Vagina (tissue), 2 donors: ENCODE measurements around the gene ZFHX3.

Experiments used
- CTCF ChIP-seq, 3 experiments: fragments of 450-650 bp in 2 of 3; fragments of 200-600 bp in 1 of 3; sonication (generic) in 1 of 3; IDR thresholded peaks; one replicate each; pipeline ENCODE4 v1.5.1; 2017 to 2019; ENCODE audit warnings: antibody characterized with exemption in 3 of 3, mild to moderate bottlenecking in 2 of 3, moderate library complexity in 2 of 3
- POLR2A ChIP-seq, 2 donors: fragments of 450-650 bp; IDR thresholded peaks; one replicate each; pipeline ENCODE4 v1.6.1; 2017; ENCODE audit warnings: antibody characterized with exemption in 2 of 2, mild to moderate bottlenecking in 2 of 2, moderate library complexity in 2 of 2
- POLR2AphosphoS5 ChIP-seq, 2 donors: sonication (generic); formaldehyde crosslinking; IDR thresholded peaks; one replicate each; pipeline ENCODE4 v1.9.0; 2017; ENCODE audit warnings: antibody characterized with exemption in 2 of 2, mild to moderate bottlenecking in 2 of 2, low read depth in 1 of 2; ENCODE audit not compliant: insufficient read depth in 1 of 2

GRCh38 chr16:72857834-72858664 is 189.9 kb downstream of the ZFHX3 start:
- no peak for TF ChIP-seq POLR2AphosphoS5 (IDR thresholded peaks at IDR 0.05; ENCODE audit: insufficient read depth in 1 of 2, low read depth in 1 of 2)
- TF ChIP-seq CTCF (IDR thresholded peaks at IDR 0.05) = no peak
- no peak for TF ChIP-seq POLR2A (IDR thresholded peaks at IDR 0.05)
